SK-N-MC (cell line): ENCODE data around the gene R3HDML.

Experiments
- EZH2 ChIP-seq: fragments of 200-600 bp; sonication (generic); IDR thresholded peaks from one replicate; pipeline ENCODE4 v1.6.1; 2017; ENCODE audit warnings: antibody characterized with exemption
- POLR2AphosphoS5 ChIP-seq: IDR thresholded peaks from 2 replicates; pipeline ENCODE4 v1.6.1; 2012; ENCODE audit warnings: mild to moderate bottlenecking, low read depth, low read length, borderline replicate concordance

GRCh38 chr20:44324343-44324742 lies 12.5 kb upstream of the R3HDML start:
- no peak for TF ChIP-seq POLR2AphosphoS5
- no peak for TF ChIP-seq EZH2
